Keratinocyte (primary cell): ENCODE data around the gene EZH2.

Source experiments
- EZH2 ChIP-seq: IDR thresholded peaks from one replicate; pipeline ENCODE4 v1.6.1; 2012; ENCODE audit warnings: inconsistent platforms, mild to moderate bottlenecking, low read length, moderate library complexity
- TF ChIP-seq, protein P1 (sequence below), 3 experiments: IDR thresholded peaks in 1 of 3; conservative IDR thresholded peaks in 1 of 3; optimal IDR thresholded peaks in 1 of 3; 2 replicates in 2 of 3; 3 replicates in 1 of 3; pipeline versions ENCODE3 to v1.5.1; 2011; ENCODE audit warnings: low read length in 3 of 3, mild to moderate bottlenecking in 3 of 3, moderate library complexity in 2 of 3, control low read depth in 1 of 3, inconsistent platforms in 1 of 3; ENCODE audit not compliant: insufficient read depth in 2 of 3; ENCODE audit errors: extremely low read depth in 1 of 3

DNA sequence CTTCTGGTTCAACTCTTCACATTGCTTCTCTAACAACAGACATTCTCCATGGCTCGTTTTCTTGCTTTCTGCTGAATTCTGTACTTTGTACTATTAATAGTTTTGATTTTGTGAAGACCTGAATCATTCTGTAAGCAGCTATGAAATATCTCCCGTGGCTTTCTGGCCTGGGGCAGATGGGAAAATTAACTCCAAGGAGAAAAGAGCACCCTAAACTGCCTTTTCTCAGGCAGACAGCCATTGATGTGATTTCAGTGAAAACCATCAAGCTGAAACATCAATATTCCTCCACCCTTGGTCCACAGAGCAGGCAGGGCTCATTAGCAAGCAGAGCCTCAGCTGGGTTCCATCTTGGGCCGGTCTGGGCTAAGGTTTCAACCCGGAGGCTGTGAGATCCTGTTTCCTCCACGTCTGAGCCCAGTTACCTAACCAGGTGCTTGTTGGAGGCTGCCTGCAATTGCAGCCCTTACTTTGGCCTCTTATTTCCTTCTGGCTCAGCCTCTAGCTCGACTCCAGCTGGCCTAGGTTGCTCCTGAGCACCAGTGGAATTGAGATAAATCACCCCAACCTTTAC lies 21.1 kb upstream of the EZH2 start:
- TF ChIP-seq, protein P1, sequence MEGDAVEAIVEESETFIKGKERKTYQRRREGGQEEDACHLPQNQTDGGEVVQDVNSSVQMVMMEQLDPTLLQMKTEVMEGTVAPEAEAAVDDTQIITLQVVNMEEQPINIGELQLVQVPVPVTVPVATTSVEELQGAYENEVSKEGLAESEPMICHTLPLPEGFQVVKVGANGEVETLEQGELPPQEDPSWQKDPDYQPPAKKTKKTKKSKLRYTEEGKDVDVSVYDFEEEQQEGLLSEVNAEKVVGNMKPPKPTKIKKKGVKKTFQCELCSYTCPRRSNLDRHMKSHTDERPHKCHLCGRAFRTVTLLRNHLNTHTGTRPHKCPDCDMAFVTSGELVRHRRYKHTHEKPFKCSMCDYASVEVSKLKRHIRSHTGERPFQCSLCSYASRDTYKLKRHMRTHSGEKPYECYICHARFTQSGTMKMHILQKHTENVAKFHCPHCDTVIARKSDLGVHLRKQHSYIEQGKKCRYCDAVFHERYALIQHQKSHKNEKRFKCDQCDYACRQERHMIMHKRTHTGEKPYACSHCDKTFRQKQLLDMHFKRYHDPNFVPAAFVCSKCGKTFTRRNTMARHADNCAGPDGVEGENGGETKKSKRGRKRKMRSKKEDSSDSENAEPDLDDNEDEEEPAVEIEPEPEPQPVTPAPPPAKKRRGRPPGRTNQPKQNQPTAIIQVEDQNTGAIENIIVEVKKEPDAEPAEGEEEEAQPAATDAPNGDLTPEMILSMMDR (optimal IDR thresholded peaks at IDR 0.05 in 1 of 3, IDR thresholded peaks at IDR 0.05 in 1 of 3, conservative IDR thresholded peaks at IDR 0.05 in 1 of 3; ENCODE audit: extremely low read depth in 1 of 3, insufficient read depth in 2 of 3, low read length in 3 of 3) = no peak
- no peak for TF ChIP-seq EZH2
